ENCODE data around the gene UBAC2.
A peak's percentile ranks its signal among the peaks of the same experiment; 100 is the strongest.

The UBAC2 gene

DNA sequence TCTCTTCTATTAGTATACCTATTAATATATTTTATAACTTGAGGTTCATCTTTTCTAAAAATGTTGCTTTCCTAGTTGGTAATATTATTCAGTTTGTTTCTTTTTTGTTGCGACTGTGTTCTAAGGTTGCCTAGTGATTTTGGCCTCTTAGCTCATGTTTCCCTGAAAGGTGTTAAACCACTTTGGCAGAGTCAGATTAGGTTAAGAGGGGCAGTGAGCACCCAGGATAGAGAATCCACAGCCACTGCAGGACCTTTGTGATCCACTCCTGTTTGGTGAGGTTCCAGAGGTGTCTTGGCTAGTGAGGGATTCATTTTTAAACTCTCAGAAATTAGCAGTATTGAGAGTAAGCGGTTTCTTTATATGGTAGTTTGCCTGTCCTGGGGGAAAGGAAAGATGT is 72.5 kb downstream of the UBAC2 start:
- DNase-seq, result no peak

DNA sequence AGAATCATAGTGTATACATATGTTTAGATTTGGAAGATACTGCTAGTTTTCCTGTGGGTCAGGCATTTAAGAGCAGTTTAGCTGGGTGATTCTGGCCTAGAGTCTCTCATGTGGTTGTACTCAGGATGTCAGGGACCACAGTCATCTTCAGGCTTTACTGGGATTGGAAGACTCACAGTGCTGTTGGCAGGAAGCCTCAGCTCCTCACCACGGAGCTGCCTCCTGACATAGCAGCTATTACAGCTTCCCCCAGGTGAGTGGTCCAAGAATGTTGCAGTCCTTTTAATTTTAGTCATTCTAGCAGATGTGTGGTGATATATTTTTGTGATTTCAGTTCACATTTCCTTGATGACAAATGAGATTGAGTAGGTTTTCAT is 74.4 kb downstream of the UBAC2 start:
- DNase-seq, result peak; percentile 69

GRCh38 chr13:99276706-99277105 is 76.1 kb downstream of the UBAC2 start:
- DNase-seq, result no peak

DNA sequence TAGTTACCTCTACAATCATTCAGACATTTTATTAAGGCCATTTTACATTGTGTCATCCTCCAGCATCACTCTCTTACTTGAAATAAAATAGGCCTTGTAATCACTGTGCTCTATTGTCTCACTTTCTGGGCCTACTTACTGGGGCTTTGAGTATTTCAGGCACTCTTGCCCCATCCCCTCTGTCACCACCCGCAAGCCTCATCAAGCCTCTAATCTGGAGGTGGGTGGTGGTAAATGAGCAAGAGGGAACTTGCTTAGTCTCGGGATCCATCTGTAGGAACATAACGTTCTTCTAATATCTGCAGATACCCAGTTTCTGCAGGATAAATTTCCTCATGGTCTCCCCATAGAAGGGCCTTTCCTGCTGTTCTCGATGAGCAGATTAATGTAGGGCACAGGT is 77.0 kb downstream of the UBAC2 start:
- no peak for DNase-seq

- no peak for DNase-seq
Observed at GRCh38 chr13:99278200-99278599, 77.5 kb downstream of the UBAC2 start.

DNA sequence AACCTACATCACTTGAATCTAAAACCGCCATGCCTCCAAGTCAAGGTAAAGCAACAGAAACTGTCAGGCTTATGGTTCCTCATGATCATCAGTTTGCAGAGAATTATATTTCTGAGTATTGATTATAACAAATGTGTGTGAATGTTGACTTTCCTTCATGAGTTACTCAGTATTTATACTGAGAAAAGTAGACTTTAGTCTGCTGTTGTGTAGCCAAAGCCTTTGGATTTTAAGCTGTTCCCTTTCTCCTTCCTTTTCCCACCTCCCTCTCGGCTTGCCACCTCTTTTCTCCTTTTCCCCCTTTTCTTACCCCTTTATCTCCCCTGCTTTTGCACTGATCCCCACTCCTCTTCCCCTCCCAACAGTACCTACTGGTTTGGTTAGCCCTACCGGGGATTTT is 78.2 kb downstream of the UBAC2 start:
- no peak for DNase-seq

- no peak for DNase-seq
Observed at GRCh38 chr13:99279637-99280036, 79.0 kb downstream of the UBAC2 start.

GRCh38 chr13:99280166-99280565 is 79.5 kb downstream of the UBAC2 start:
- no peak for DNase-seq

- DNase-seq, result peak; percentile 73
Observed at GRCh38 chr13:99281811-99282263, 81.2 kb downstream of the UBAC2 start.

GRCh38 chr13:99282264-99283231 is 81.9 kb downstream of the UBAC2 start:
- no peak for DNase-seq

GRCh38 chr13:99285432-99286182 is 85.0 kb downstream of the UBAC2 start:
- no peak for DNase-seq

- DNase-seq, result no peak
Observed at GRCh38 chr13:99287551-99287950, 86.9 kb downstream of the UBAC2 start.

- DNase-seq, result no peak
Observed at GRCh38 chr13:99288089-99288488, 87.4 kb downstream of the UBAC2 start.

GRCh38 chr13:99289271-99289670 is 88.6 kb downstream of the UBAC2 start:
- no peak for DNase-seq

- peak; percentile 64 for DNase-seq
Observed at GRCh38 chr13:99289674-99290337, 89.2 kb downstream of the UBAC2 start.

- DNase-seq, result no peak
Observed at GRCh38 chr13:99290894-99291293, 90.2 kb downstream of the UBAC2 start.

GRCh38 chr13:99293178-99293577 is 92.5 kb downstream of the UBAC2 start:
- DNase-seq, result no peak

DNA sequence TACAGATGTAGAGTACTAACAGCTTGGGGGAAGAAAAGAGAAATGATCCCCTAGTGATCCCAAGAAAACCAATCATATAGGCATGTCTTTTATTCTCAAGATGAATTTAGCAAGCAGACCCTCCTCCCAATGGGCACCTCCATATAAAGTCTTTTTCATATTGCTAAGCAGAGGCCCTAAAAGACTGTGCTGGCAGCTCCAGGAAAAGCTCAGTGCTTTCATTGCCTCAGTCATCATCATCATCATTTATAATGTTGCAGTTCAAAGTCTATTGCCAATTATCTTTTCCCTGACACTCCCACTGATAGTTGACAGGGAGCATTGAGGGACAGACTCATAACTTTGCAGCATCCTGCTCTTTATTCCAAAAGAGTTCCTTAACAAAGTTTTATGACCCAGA is 93.5 kb downstream of the UBAC2 start:
- DNase-seq, result no peak

- no peak for DNase-seq
Observed at GRCh38 chr13:99294958-99295357, 94.3 kb downstream of the UBAC2 start.

DNA sequence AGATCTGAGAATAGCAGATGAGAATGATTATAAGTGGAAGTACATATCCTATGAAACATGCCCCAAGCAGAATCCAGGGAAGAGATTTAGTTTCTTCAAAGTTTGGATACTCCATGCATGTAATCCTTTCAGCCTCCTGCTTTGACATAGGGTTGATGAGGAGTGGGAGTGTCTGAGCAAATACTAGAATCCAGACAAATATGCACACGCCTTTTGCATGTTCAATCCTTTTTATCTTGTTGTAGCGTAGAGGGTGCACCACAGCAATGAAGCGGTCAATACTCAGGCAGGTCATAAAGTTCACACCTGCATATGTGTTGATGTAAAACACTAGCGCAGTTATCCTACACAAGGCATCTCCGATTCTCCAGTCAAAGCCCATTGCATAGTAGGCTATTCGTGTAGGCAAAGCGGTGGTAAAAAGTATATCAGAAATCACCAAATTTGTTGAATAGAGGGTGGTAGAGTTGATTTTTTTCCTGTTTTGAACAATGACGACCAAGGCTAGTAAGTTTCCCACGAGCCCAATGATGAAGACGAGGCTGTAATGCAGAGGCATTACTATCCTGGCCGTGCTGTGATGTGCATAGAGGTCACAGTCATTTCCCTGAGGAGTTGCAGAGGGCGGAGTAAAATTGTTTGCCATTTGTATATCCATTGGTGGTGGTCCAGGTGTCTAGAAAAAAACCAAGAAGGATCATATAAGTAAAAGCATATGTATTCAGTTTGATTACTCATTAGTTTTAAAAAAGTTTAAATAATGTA is 95.0 kb downstream of the UBAC2 start:
- no peak for DNase-seq

- no peak for DNase-seq
Observed at GRCh38 chr13:99296398-99296797, 95.7 kb downstream of the UBAC2 start.

- no peak for DNase-seq
Observed at GRCh38 chr13:99297331-99297730, 96.7 kb downstream of the UBAC2 start.

GRCh38 chr13:99298056-99298455 is 97.4 kb downstream of the UBAC2 start:
- no peak for DNase-seq

Data from CD4-positive, alpha-beta T cell treated with Interleukin-17A for 4 hours (primary cell).